Daoy (cell line): ENCODE results near the gene CAMK1D. TPM values are rescaled to one million over a fixed set of nuclear protein-coding genes. Genes with fewer than 3 reads are reported as not detected.
"Not testable (repeated sequence)": the region's sequence is repeated elsewhere in the genome, so short reads cannot be mapped to it uniquely, and the experiment has no call there.

Experiments
- DNase-seq: peaks from one replicate; pipeline ENCODE4 v3.0.0-alpha.2; 2015; ENCODE audit warnings: low read depth
- total RNA-seq: library from RNA; depleted of rRNA; stranded (reverse); fragments of >200 nt; shearing (Covaris generic); gene quantifications from 2 replicates; pipeline ENCODE4 v1.2.3, GENCODE V29; 2014; rRNA removed

CAMK1D gene
- total RNA-seq, result 4.9 and 6.1 TPM in 2 replicates

DNA sequence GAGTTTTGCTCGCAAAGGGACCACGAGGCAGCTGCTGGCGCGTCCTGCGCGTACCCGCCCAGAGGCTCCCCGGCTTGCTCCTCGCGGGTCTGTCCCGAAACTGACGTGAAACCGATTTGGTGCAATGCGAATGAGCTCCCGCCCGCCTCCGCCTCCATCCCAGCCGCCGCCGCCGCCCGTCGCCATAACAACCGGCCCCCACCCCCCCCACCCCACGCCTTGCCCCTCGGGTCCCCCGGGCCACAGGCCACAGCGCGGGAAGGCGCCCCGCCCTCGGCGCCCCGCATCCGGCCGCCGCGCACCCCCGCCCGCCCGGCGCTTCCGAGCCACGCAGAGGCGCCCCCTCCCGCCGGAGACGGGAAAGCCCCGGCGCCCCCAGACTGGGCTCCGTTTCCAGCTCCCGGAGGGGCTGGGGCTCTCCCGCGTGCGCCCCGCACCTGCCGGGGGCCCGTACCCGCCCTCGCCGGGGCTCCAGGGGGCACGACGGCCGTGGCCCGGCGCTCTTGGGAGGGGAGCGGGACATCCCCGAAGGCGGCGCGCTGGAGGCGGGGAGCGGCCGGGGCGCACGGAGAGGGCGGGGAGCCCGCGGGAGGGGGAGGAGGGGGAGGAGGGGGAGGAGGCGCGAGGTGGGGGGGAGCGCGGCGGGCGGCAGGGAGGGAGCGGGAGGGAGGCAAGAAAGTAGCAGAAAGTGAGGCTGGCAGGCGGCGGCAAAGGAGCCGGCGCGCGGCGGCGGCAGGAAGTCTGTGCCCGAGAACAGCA is at the start of gene CAMK1D:
CAMK1D (plus strand) TSS at position 678 of the 759 bp plus-strand sequence.
- DNase-seq, result peak; percentile 86

DNA sequence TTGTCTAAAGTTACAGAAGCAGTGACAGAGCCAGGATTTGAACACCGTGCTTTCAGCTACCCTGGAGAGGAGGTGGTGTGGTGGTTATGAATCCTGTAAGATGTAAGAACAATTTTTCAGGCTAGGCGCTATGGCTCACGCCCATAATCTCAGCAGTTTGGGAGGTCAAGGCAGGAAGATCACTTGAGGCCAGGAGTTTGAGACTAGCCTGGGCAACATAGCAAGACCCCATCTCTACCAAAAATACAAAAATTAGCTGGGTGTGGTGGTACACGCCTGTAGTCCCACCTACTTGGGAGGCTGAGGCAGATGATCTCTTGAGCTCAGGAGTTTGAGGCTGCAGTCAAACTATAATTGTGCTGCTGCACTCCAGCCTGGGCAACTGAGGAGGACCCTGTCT is 48.3 kb upstream of the CAMK1D start:
- DNase-seq, result not testable (repeated sequence)

DNA sequence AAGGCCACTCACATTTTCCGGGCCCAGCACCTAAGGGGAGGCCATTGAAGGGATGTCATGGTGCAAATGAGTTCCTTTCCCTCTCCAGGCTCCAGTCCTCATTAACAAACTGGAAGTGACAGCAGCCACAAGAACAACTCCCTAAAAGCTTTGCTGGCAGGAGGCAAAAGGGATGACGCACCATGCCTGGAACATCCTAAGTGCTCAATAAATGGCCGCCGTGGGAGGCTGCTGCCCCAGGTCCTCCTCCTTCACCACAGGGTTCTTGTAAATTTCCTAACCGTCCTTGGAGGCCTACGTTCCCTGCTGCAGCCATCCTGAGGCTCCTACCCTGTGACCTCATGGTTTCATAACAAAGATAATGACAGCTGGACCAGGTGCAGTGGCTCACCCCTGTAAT is 41.3 kb upstream of the CAMK1D start:
- DNase-seq, result peak; percentile 11

DNA sequence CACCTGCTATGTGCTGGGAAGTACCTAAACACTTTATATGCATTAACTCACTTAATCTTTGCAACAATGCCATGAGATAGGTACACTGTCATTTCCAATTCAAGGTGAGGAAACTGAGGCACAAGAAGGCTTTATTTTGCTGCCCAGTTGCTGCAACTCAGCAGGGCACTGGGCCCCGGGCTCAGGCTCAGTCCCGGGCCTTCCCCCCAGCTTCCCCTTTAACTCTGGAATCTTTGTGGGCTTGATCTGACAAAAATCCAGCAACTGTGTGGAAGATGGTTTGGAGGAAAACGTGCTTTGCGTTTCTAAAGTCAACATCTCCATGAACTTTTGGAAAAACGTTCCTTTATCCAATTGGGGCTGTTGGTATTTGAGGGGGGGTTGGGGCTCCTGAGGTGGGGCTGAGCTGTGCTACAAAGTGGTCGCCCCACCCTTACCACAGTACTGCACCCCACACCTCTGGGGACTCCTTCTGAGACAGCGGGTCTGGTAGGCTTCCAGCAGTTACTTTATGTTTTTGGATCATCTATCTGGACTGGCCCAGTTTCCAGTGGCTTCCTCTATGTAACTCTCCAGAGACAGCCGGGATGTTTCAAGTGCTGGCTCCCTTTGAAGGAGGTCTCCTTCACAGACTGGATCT is 40.5 kb upstream of the CAMK1D start:
- no peak for DNase-seq

DNA sequence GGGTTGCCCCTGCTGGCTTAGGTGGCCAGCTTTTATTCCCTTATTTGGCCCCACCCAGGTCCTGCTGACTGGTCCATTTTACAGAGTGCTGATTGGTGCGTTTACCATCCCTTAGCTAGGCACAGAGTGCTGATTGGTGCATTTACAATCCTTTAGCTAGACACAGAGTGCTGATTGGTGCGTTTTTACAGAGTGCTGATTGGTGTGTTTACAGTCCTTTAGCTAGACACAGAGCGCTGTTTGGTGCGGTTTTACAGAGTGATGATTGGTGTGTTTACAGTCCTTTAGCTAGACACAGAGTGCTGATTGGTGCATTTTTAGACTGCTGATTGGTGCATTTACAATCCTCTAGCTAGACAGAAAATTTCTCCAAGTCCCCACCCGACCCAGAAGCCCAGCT is 39.6 kb upstream of the CAMK1D start:
- not testable (repeated sequence) for DNase-seq

DNA sequence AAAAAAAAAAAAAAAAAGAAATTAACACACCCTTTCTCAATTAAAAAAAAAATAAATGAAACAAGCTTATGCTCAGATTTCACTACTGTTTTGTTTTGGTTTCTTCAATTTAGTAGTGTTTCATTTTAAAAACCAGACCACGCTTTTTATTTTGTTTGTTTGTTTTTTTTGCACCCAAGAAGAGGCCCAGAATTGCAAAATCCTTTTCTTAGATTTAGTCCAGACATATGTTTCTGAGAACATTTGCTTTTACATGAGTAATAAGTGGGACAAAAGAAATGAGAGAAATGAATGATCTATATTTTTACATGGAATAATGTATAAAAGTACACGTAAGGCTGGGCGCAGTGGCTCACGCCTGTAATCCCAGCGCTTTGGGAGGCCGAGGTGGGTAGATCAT is 34.5 kb upstream of the CAMK1D start:
- no peak for DNase-seq

DNA sequence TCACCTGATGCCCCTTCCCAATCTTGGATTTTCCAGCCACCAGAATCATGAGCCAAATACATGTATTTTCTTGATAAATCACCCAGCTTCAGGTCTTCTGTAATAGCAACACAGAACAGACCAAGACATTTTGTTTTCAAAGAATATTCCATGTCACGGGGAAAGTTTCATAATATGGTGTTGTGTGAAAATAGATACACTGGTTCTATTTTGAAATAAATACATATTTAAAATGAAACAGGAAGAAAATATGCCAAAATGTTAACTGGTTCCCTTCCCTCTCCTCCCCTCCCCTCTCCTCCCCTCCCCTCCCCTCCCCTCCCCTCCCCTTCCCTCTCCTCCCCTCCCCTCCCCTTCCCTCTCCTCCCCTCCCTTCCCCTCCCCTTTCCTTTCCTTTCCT is 30.3 kb upstream of the CAMK1D start:
- DNase-seq, result no peak

DNA sequence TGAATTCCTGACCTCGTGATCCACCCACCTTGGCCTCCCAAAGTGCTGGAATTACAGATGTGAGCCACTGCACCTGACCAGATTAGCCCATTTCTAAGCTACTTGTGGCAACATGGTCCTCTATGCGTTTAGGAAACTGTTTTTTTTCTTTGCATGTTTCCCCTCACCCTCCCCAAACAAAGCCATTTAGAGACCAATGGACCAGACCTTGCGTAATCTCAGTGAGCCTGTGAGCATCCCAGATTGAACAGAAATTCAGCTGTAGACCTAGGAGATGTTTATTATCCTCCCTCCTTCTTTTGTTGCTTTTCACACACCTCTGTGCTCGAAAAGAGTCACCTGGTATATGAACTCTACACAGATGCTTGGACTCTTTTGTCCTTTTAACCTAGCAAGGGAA is 28.5 kb upstream of the CAMK1D start:
- no peak for DNase-seq

DNA sequence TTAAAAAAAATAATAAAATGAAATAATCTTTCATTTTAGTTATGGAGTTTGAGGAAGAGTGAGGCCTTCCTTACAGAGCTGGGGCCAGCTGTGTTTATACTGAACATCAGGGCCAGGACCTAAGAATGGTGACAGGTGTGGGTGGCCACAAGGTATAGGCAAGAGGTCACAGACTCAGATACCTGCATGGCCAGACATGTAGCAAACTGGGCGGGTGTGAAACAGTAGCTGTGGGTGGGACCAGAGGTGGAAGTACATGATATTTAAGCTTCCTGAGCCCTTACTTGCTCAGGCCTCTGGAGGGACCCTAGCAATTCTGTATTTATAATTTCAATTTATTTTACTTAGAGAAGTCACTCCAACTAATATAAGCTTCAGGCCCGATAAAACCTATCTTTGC is 27.7 kb upstream of the CAMK1D start:
- DNase-seq, result no peak

DNA sequence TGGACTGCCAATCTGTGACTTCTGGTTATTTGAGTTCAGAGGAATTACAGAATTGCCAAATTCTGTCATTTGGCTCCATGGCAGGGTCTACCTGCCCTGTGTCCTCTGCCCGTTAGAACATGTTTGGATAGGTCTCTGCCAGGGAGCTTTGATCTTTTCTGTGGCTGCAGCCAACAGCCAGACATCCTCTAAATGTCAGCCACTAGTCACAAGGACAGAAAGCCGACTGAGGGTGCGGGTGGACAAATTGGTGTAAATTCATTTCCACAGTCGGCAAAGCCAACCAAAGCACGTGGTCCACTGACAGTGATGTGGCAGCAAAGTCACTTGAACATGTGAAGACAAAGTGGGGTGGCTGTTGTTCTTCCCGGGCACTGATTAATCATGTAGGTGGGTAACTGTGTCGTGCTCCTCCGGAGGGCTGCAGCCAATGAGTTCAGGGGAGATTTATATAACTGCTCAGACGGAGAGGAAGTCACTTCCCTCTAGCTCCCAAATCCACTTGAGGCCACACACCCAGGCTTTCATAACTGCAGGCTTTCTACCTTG is 26.7 kb upstream of the CAMK1D start:
- DNase-seq, result no peak

DNA sequence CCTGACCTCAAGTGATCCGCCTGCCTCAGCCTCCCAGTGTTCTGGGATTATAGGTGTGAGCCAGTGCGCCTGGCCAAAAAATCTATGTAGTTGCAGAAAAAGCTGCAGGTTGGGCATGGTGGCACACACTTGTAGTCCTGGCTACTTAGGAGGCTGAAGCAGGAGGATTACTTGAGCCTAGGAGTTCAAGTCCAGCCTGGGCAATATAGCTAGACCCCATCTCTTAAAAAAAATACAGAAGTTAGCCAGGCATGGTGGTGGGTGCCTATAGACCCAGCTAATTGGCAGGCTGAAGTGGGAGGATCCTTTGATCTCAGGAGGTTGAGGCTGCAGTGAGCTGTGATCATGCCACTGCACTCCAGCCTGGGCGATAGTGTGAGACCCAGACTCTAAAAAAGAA is 24.8 kb upstream of the CAMK1D start:
- DNase-seq, result no peak

DNA sequence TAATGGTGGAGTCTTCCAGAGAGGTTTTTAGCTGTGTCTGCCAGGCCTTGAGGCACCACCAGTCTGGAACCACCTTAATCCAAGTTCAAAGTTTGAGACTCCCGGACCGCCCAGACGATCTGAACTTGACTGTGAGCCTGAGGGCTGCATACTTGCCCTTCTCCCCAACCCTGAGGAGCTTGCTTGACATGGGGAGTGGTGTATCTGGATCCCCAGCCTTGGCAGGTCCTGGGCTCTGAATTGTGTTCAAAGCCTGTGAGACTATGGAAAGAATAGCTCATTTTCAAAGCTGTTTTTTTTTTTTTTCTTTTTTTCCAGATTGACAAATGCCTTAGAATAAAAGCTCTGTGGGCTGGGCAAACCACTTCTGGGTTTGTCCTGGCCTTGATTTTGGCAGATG is 22.3 kb upstream of the CAMK1D start:
- no peak for DNase-seq

DNA sequence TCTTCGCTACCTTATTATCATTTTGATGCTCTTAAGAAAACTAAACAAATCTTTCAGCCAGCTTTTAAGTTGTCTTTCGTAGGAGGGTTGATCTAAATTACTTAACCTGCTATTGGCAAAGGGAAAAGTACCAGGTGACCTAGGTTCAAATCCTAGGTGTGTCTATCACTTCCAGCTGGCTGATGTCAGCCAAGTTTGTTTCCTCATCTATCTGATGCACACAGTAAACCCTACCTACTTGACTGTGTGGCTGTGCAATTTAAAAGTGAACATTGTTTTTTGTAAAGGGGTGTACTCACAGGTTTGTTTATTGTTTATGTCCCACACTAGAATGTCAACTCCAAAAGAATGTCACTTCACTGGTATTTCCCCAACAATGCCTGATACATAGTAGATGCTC is 21.9 kb upstream of the CAMK1D start:
- DNase-seq, result no peak

DNA sequence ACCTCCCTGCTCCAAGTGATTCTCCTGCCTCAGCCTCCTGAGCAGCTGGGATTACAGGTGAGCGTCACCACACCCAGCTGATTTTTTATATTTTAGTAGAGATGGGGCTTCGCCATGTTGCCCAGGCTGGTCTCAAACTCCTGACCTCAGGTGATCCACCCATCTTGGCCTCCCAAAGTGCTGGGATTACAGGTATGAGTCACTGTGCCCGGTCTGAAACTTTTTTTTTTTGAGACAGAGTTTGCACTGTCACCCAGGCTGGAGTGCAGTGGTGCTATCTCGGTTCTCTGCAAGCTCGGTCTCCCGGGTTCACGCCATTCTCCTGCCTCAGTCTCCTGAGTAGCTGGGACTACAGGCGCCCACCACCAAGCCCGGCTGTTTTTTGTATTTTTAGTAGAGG is 21.0 kb upstream of the CAMK1D start:
- not testable (repeated sequence) for DNase-seq

DNA sequence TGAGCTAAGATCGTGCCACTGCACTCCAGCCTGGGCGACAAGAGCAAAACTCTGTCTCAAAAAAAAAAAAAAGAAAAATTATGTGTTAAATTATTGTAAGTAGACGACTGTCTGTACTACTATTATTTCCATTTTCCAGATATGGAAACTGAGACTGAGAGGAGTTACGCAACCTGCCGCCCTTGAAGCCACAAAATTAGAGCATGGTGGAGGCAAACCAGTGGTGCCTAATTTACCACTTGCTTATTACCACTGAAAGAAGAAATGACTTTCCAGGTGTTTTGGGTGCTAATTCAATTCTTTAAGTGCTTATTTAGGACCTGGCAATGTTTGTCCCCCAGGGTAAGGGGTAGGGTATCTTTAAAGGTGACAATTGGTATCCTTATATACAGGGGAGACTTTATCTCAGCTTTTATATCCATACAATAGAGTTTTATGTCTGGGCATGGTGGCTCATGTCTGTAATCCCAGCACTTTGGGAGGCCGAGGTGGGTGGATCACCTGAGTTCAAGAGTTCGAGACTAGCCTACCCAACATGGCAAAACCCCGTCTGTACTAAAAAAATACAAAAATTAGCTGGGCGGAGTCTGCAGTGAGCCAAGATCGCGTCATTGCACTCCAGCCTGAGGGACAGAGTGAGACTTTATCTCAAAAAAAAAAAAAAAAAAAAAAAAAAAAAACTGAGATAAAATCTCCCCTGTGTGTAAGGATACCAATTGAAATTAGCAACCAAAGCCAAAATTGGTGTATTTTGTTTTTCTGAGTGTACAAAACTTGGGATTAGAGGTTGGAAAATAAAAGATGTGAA is 16.6 kb upstream of the CAMK1D start:
- DNase-seq, result peak; percentile 47

DNA sequence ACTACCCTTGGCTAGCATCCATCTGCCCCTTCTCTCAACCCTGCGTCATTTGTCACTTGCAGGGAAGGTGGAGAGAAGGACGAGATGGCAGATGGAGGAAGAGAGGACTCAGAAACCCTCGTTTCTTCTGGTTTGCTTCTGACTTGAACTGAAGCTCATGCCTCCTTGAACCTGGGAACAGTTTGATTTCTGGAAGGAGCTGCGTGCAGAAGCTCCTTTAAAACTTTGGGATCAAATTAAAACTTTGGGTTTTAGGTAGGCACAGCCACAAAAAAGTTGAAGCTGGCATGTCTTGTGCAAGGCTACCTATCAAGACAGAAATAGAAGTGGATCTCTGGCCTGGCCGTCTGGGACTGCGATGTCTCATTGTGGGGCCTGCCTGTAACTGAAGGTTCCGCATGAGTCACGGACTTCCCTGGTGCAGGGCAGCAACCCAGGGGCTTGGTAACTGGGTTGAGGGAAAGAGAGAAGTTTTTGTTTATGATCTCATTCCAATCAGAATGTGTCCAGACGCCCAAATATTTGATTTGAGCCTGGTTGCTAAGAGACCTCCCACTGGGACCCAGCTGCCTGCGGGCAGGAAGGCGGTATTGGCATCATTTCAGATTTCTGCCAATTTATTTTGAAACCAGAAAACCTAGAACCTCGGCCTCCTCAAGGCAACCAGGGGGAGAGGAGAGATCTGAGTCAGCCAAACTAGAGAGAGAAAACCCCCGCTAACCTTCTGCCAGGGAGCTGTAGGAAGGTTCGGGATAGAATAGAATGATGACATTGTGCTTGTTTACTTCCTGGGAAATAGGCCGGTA is 15.8 kb upstream of the CAMK1D start:
- DNase-seq, result peak; percentile 96

DNA sequence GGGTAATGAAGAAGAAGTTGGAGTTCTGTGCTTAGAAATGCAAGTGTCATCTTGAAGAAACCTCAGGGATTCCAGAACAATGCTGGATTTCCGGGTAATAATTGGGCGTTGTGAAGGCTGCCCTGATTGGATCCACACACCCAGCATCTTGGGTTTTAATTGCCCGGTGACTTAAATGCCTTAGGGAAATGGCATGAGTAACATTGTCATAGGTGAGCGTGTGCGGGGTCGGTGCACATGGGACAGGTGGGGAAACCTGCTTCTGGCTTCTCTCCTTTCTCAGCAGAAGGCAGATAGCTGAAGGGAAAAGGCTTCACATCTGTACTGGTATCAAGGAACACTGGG is 15.2 kb upstream of the CAMK1D start:
- no peak for DNase-seq

DNA sequence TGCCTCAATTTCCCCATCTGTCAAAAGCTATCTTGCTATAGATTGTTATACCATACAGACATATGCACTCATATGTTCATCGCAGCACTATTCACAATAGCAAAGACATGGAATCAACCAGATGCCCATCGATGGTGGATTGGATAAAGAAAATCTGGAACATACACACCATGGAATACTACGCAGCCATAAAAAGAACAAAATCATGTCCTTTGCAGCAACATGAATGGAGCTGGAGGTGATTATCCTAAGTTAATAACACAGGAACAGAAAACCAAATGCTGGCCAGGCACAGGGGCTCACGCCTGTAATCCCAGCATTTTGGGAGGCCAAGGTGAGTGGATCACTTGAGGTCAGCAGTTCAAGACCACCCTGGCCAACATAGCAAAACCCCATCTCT is 14.2 kb upstream of the CAMK1D start:
- not testable (repeated sequence) for DNase-seq

DNA sequence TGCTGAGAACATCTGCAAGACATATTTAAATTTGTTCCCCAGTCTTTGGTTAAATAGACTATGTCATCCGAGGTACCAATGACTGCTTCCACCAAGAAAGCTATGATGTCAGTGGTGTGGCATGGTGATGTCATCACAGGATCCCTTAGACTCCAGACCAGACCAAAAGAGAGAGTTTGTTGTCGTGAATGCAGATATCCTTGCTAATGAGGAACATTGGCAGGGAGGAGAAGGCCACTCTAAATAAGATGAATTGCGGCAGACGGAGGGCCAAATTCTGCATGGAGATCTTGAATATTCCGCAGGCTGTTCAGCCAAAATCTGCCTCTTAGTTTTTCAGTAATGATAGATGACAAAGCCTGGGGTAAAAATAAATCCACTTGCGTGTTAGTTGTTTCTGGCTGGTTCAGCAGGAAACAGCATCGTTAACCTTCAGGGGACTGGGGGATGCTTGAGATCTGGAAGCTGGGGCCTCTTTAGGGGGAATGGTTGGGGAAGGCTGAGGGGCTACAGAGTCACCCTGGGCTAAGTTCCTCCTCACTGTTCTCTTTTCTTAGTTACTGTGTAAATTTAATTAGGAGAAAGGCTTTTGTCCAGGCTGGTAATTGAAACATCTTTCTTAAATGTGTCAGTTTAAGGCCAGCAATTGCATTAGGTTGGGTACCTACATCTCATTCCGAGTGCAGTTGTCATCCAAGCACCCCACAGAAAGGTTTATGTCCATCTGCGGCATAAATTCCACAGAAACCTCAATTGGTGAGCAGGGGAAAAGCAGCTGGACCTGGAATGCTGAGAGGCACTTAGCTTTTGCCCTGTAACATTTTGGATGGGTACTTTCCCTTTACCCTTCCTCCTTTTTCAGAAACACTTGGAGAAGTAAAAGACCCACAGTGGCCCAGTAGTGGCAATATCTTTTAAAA is 11.6 kb upstream of the CAMK1D start:
- DNase-seq, result peak; percentile 55

DNA sequence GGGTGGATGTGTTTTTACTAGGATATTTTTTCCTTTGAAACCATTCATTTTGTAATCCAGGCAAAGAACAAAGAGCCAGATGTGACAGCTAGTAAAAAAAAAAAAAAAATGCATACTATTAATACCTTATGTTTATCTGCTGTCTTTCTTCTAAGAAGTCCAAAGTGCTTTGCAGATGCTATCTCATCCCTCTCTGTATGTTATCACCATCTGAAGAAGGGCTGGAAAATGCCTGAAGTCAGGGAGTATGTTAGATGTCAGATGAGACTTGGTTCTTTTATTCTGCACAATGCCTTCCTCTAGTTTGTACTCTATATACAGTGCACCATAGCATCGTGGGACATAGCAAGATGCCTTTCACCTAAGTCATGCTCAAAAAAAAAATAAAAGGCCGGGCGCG is 10.4 kb upstream of the CAMK1D start:
- no peak for DNase-seq

DNA sequence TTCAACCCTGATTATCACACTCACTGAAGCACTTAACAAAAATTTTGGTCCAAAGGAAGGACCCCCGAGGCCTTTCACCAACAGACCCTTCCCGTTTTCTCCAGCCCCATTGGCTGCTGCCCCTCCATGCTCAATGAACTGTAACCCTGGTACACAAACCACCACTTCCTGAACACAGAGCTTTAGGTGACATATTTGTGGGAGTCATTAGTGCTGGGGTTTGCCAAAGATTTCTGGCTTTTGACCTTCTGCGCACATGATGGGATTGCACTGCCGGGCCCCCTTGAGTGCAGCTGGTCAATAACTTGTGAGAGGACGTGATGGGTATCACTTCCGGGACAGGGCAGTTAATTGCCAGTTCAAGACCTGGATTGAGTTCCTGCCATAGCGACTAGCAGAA is 9.0 kb upstream of the CAMK1D start:
- DNase-seq, result no peak
